HG02623 (cell line): Measurements from ENCODE around the gene PXDN.
"Not testable (repeated sequence)": the region's sequence is repeated elsewhere in the genome, so short reads cannot be mapped to it uniquely, and the experiment has no call there.

Source experiments
- ATAC-seq: cut with Tn5 transposase; IDR thresholded peaks from one replicate; pipeline ENCODE4 v1.9.1; 2021; ENCODE audit warnings: moderate library complexity; ENCODE audit not compliant: unreplicated experiment

Gene PXDN, protein sequence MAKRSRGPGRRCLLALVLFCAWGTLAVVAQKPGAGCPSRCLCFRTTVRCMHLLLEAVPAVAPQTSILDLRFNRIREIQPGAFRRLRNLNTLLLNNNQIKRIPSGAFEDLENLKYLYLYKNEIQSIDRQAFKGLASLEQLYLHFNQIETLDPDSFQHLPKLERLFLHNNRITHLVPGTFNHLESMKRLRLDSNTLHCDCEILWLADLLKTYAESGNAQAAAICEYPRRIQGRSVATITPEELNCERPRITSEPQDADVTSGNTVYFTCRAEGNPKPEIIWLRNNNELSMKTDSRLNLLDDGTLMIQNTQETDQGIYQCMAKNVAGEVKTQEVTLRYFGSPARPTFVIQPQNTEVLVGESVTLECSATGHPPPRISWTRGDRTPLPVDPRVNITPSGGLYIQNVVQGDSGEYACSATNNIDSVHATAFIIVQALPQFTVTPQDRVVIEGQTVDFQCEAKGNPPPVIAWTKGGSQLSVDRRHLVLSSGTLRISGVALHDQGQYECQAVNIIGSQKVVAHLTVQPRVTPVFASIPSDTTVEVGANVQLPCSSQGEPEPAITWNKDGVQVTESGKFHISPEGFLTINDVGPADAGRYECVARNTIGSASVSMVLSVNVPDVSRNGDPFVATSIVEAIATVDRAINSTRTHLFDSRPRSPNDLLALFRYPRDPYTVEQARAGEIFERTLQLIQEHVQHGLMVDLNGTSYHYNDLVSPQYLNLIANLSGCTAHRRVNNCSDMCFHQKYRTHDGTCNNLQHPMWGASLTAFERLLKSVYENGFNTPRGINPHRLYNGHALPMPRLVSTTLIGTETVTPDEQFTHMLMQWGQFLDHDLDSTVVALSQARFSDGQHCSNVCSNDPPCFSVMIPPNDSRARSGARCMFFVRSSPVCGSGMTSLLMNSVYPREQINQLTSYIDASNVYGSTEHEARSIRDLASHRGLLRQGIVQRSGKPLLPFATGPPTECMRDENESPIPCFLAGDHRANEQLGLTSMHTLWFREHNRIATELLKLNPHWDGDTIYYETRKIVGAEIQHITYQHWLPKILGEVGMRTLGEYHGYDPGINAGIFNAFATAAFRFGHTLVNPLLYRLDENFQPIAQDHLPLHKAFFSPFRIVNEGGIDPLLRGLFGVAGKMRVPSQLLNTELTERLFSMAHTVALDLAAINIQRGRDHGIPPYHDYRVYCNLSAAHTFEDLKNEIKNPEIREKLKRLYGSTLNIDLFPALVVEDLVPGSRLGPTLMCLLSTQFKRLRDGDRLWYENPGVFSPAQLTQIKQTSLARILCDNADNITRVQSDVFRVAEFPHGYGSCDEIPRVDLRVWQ (N-terminal part only)

GRCh38 chr2:1744446-1745170, at the start of gene PXDN:
TSS of gene PXDN (minus strand) at chr2:1744515. CDS start at chr2:1744455, 60 bp downstream.
- ATAC-seq = no peak

- no peak for ATAC-seq
Measured at GRCh38 chr2:1793868-1794445, 49.6 kb upstream of the PXDN start.

GRCh38 chr2:1793001-1793867, 48.9 kb upstream of the PXDN start:
- no peak for ATAC-seq

DNA sequence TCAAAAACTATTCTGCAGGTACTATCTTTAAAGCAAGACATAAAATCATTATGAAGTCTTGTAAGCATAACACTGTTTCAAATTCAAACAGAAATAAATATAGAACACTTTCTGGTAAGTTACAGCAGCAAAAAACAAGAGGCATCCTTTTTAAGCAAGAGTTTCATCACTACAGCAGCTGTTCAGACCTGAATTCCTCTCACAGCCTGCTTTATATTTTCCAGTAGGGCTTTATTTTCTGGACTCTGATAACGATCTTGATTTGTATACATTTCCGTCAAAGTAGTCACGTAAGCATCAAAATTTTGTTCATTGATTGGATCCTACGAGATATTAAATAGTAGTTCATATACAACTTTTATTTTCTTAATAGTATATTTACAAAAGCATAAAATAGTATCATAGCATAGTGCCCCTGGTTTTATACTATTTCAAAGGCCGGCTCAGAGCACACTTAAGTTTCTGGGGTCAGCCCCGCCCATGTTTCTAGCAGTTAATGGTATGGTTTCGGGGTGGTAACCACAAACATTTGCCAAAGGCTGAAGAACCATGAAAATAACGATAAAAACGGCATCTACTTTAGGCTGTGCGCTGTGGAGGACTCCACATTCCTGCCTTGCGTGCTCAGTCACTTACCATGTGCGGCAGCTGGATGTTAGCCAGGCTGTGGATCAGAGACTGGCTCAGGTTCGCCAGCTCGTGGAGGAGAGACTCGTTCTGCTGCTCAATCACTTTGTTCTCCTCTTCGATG, 47.5 kb upstream of the PXDN start:
- ATAC-seq = no peak

GRCh38 chr2:1791006-1791605, 46.8 kb upstream of the PXDN start:
- ATAC-seq = no peak

DNA sequence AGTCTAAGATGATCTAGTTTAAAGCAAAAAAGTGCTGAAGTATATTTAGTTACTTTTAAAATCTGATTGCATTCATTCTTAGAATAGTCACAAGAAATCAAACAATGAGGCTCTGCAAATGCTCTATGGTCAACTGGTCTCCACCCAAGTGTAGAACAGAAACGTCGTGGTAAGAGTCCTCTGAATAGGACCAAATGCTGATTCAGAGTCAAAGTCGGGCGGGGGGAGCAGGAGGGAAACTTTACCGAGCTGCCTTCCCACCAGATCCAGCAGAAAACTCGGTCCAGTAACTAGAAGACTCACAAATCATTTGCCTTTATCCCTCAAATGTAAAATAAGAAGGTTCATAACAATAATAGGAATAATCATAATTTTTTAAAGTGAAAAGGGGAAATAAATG, 46.2 kb upstream of the PXDN start:
- no peak for ATAC-seq

DNA sequence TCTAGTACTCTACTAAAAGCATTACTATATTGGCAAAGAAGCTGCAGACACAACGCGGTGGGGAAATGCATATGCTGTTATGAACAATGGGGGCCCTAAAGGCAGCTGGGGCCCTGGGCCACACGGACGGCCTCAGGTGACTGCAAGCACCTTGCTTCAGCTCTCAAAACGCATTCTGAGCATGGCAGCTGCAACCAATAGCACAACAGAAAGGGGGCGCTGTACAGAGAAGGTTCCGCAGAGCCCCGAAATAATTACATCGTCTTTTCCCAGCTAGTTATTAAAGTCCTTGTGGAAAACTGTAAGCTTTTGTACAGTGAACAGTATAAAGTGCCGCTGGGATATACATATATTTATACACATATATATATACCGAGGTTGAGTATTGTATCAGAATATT, 45.3 kb upstream of the PXDN start:
- ATAC-seq = no peak

DNA sequence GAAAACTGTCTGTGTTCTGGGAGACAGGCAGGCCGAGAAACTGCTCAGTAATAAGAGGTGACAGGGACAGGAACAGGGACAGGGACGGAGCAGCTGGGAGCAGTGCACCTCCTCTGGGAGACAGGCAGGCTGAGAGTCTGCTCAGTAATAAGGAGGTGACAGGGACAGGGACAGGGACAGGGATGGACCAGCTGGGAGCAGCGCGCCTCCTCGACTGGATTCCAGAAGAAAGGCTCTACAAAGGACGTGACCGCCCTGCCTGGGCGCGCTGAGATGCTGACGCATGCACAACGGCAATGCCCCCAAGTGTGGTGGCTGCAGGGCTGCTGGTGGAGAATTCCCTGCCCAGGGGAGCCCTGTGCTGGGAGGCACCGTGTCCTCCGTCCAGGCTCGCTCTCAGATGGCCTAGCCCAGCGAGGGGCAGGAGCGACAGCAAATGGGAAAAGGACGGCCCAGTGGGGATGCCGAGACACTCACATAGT, 44.2 kb upstream of the PXDN start:
- no peak for ATAC-seq

DNA sequence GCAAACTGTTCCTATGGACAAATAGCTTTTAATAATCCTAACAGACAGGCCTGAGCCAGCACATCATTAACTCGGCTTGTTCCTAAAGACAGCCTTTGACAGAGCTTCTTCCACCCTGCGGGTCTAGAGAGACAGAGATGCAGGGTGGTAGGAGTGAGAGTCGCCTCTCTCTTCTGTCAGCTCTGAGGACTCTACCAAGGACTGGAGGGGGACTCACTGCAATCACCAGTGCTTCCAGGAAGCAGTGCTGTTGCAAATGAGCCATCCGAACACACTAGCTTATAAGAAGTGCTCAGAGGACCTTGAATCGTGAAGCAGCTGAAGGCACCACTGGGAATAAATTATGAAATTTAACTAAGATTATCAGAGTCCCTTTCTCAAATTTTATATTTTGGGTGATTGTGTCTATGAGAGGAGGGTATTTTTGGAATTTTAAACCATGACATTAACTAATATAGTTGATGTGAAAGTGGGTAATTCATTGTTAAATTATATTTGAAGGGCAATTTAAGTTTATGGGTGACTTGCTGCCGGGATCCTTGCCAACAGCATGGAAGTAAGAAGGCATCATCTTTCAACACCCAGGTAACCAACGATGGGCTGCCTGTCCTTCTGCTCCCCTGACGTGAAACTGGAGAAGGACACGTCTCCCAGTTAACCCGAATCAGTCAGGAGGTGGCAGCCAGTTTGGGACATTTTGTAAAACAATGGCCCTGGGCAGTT, 43.6 kb upstream of the PXDN start:
- no peak for ATAC-seq

DNA sequence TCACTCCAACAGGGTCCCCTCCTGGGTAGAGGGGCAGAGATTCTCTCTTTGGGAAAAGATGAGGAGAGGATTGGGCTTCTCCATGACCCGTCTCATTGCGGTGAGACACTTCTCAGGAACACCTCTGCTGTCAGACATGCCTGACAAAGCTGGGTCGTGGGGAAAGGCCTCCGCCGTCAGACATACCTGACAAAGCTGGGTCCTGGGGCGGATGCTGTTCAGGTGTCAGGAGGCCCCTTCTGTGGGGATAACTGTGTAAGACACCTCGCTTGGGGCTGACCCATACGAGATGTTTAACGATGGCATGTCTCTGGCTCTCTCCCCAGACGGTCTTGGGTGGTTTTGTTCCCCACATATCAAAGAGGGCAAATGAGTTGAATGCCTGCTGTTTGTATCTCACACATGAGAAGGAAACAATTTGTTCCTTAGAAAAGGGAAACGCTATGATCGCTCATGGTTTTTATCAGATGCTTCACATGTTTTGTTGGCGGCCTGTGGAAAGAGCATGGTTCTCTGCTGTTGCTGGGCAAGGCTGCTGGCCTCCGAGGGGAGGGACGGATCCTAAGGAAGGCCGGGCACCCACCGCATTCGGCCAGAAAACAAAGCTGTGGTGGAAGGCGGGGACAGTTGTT, 40.8 kb upstream of the PXDN start:
- no peak for ATAC-seq

DNA sequence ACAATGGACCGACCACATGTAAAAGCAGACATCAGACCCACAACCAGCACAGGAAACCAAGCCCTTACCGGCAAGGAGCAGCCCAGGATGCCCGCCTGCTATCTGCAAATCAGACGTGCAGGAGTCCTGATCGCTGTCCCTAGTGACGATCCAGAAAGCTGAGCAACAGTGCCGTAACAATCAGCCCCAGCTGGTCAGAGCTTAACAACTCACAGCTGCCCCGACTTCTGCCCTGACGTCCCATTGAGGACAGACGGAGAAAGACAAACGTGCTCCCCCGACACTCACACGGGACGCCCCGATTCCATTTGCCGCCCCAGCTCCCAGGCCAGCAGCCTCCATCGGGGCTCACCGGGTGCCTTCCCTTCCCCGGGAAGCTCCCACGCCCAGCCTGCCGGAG, 39.8 kb upstream of the PXDN start:
- ATAC-seq = no peak

- no peak for ATAC-seq
Measured at GRCh38 chr2:1782514-1782913, 38.2 kb upstream of the PXDN start.

- no peak for ATAC-seq
Measured at GRCh38 chr2:1781291-1782080, 37.2 kb upstream of the PXDN start.

GRCh38 chr2:1780693-1781092, 36.4 kb upstream of the PXDN start:
- no peak for ATAC-seq

- ATAC-seq = not testable (repeated sequence)
Measured at GRCh38 chr2:1780054-1780453, 35.7 kb upstream of the PXDN start.

DNA sequence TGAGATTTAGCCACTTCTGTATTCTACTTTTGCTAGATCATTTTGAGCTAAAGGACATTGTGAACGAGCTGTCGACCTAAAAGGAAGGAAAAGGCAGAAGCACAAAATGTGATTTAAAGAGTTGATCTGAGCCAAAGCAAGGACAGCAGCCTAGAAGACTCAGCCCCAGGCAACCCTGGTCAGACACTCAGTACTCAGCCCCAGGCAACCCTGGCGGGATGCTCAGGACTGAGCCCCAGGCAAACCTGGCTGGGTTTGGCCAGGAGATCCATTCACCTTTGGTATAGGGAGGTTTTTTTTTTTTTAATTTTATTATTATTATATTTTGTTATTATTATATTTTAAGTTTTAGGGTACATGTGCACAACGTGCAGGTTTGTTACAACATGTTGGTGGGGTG, 34.3 kb upstream of the PXDN start:
- no peak for ATAC-seq
